ENCODE data around the gene TMEM42. TPM values are rescaled to one million over a fixed set of nuclear protein-coding genes. Genes with fewer than 3 reads are reported as not detected.

TMEM42 gene
- polyA plus RNA-seq, 3 donors from 2014 or later: 27.9 to 54.2 (median 43.3) TPM

GRCh38 chr3:44885618-44886017 lies 23.9 kb downstream of the TMEM42 start:
- no peak overlapping the region for H3K27ac Mint-ChIP-seq
- no peaks in the 10 kb centered on the region for H3K4me1 Mint-ChIP-seq
- H3K36me3 Mint-ChIP-seq: no peaks in the 10 kb centered on the region

GRCh38 chr3:44886561-44886960 lies 24.8 kb downstream of the TMEM42 start:
- no peaks in the 10 kb centered on the region for H3K4me1 Mint-ChIP-seq
- DNase-seq: no peak
- peaks cover 2 to 5% (median 4%) of the 10 kb centered on the region in 3 donors for H3K27me3 Mint-ChIP-seq (ENCODE audit: low read depth in 3 of 3)
- H3K36me3 Mint-ChIP-seq: no peaks in the 10 kb centered on the region
- H3K27ac Mint-ChIP-seq: no peak overlapping the region
- no peak overlapping the region for H3K4me3 Mint-ChIP-seq
- H3K9me3 Mint-ChIP-seq: no peaks in the 10 kb centered on the region

More at GRCh38 chr3:44885618-44886017, 23.9 kb downstream of the TMEM42 start:
- DNase-seq: no peak
- peaks cover 2 to 5% (median 4%) of the 10 kb centered on the region in 3 donors for H3K27me3 Mint-ChIP-seq (ENCODE audit: low read depth in 3 of 3)
- no peaks in the 10 kb centered on the region for H3K9me3 Mint-ChIP-seq
- no peak overlapping the region for H3K4me3 Mint-ChIP-seq

GRCh38 chr3:44887101-44887500 lies 25.4 kb downstream of the TMEM42 start:
- Mint-ChIP-seq H3K36me3 (no peaks in the 10 kb centered on the region), H3K27me3 (ENCODE audit: low read depth in 3 of 3) (peaks cover 2 to 5% (median 4%) of the 10 kb centered on the region in 3 donors), H3K4me3 (no peak overlapping the region), H3K4me1 (no peaks in the 10 kb centered on the region), H3K27ac (peak overlapping the region in 1 of 6 donors; percentile 36), H3K9me3 (no peaks in the 10 kb centered on the region)
- no peak for DNase-seq

- H3K36me3 Mint-ChIP-seq: no peaks in the 10 kb centered on the region
- H3K27ac Mint-ChIP-seq: no peak overlapping the region
- H3K4me1 Mint-ChIP-seq: no peaks in the 10 kb centered on the region
- DNase-seq: no peak
- peaks cover 0 to 2% (median 2%) of the 10 kb centered on the region in 3 donors for H3K27me3 Mint-ChIP-seq (ENCODE audit: low read depth in 3 of 3)
- no peaks in the 10 kb centered on the region for H3K9me3 Mint-ChIP-seq
- no peak overlapping the region for H3K4me3 Mint-ChIP-seq
Measured at GRCh38 chr3:44890258-44890657, 28.5 kb downstream of the TMEM42 start.

- Mint-ChIP-seq H3K4me1 (no peaks in the 10 kb centered on the region), H3K27me3 (ENCODE audit: low read depth in 3 of 3) (peaks cover 0 to 2% (median 2%) of the 10 kb centered on the region in 3 donors), H3K9me3 (no peaks in the 10 kb centered on the region), H3K36me3 (no peaks in the 10 kb centered on the region), H3K27ac (no peak overlapping the region), H3K4me3 (no peak overlapping the region)
- no peak for DNase-seq
Measured at GRCh38 chr3:44890852-44891251, 29.1 kb downstream of the TMEM42 start.

- no peaks in the 10 kb centered on the region for H3K9me3 Mint-ChIP-seq
- no peak for DNase-seq
- no peaks in the 10 kb centered on the region for H3K36me3 Mint-ChIP-seq
- no peak overlapping the region for H3K4me3 Mint-ChIP-seq
- no peak overlapping the region for H3K27ac Mint-ChIP-seq
- H3K27me3 Mint-ChIP-seq (ENCODE audit: low read depth in 3 of 3): peaks cover 0 to 2% (median 0%) of the 10 kb centered on the region in 3 donors
- H3K4me1 Mint-ChIP-seq: no peaks in the 10 kb centered on the region
Measured at GRCh38 chr3:44892689-44893088, 31.0 kb downstream of the TMEM42 start.

GRCh38 chr3:44893097-44893496 lies 31.4 kb downstream of the TMEM42 start:
- DNase-seq: no peak
- Mint-ChIP-seq H3K4me1 (no peaks in the 10 kb centered on the region), H3K27me3 (ENCODE audit: low read depth in 3 of 3) (peaks cover 0 to 2% (median 0%) of the 10 kb centered on the region in 3 donors), H3K4me3 (no peak overlapping the region), H3K36me3 (no peaks in the 10 kb centered on the region), H3K9me3 (no peaks in the 10 kb centered on the region), H3K27ac (no peak overlapping the region)

GRCh38 chr3:44894485-44894884 lies 32.8 kb downstream of the TMEM42 start:
- DNase-seq: no peak
- H3K9me3 Mint-ChIP-seq: no peaks in the 10 kb centered on the region
- no peaks in the 10 kb centered on the region for H3K36me3 Mint-ChIP-seq
- H3K27ac Mint-ChIP-seq: no peak overlapping the region
- peaks cover 0 to 2% (median under 1%) of the 10 kb centered on the region in 3 donors for H3K27me3 Mint-ChIP-seq (ENCODE audit: low read depth in 3 of 3)
- H3K4me1 Mint-ChIP-seq: no peaks in the 10 kb centered on the region
- H3K4me3 Mint-ChIP-seq: no peak overlapping the region

GRCh38 chr3:44896440-44896839 lies 34.7 kb downstream of the TMEM42 start:
- Mint-ChIP-seq H3K27ac (no peak overlapping the region), H3K36me3 (no peaks in the 10 kb centered on the region), H3K4me1 (peaks cover 0 to 7% of the 10 kb centered on the region in 2 donors), H3K4me3 (no peak overlapping the region), H3K27me3 (ENCODE audit: low read depth in 3 of 3) (peaks cover 0 to 9% (median 2%) of the 10 kb centered on the region in 3 donors), H3K9me3 (no peaks in the 10 kb centered on the region)
- no peak for DNase-seq

- Mint-ChIP-seq H3K4me3 (no peak overlapping the region), H3K9me3 (no peaks in the 10 kb centered on the region), H3K36me3 (no peaks in the 10 kb centered on the region), H3K27me3 (ENCODE audit: low read depth in 3 of 3) (peaks cover 2 to 13% (median 2%) of the 10 kb centered on the region in 3 donors), H3K27ac (no peak overlapping the region), H3K4me1 (peaks cover 0 to 7% of the 10 kb centered on the region in 2 donors)
- DNase-seq: no peak
Measured at GRCh38 chr3:44899683-44900367, 38.1 kb downstream of the TMEM42 start.

- peaks cover 0 to 13% (median 5%) of the 10 kb centered on the region in 3 donors for H3K27me3 Mint-ChIP-seq (ENCODE audit: low read depth in 3 of 3)
- H3K4me1 Mint-ChIP-seq: peaks cover 0 to 7% of the 10 kb centered on the region in 2 donors
- no peak overlapping the region for H3K4me3 Mint-ChIP-seq
- no peaks in the 10 kb centered on the region for H3K9me3 Mint-ChIP-seq
- DNase-seq: no peak
- no peak overlapping the region for H3K27ac Mint-ChIP-seq
- H3K36me3 Mint-ChIP-seq: no peaks in the 10 kb centered on the region
Measured at GRCh38 chr3:44902628-44903027, 40.9 kb downstream of the TMEM42 start.

- peaks cover 0 to 7% of the 10 kb centered on the region in 2 donors for H3K4me1 Mint-ChIP-seq
- DNase-seq: no peak
- H3K27me3 Mint-ChIP-seq (ENCODE audit: low read depth in 3 of 3): peaks cover 0 to 15% (median 5%) of the 10 kb centered on the region in 3 donors
- no peaks in the 10 kb centered on the region for H3K36me3 Mint-ChIP-seq
- H3K27ac Mint-ChIP-seq: no peak overlapping the region
- H3K9me3 Mint-ChIP-seq: no peaks in the 10 kb centered on the region
- no peak overlapping the region for H3K4me3 Mint-ChIP-seq
Measured at GRCh38 chr3:44903314-44903713, 41.6 kb downstream of the TMEM42 start.

- H3K27me3 Mint-ChIP-seq (ENCODE audit: low read depth in 3 of 3): peaks cover 0 to 15% (median 5%) of the 10 kb centered on the region in 3 donors
Measured at GRCh38 chr3:44903751-44904150, 42.0 kb downstream of the TMEM42 start.

GRCh38 chr3:44905446-44906157 lies 43.9 kb downstream of the TMEM42 start:
- Mint-ChIP-seq H3K4me1 (peaks cover 0 to under 1% of the 10 kb centered on the region in 2 donors), H3K27ac (no peak overlapping the region), H3K4me3 (no peak overlapping the region), H3K36me3 (no peaks in the 10 kb centered on the region), H3K9me3 (no peaks in the 10 kb centered on the region), H3K27me3 (ENCODE audit: low read depth in 3 of 3) (peaks cover 0 to 9% (median 5%) of the 10 kb centered on the region in 3 donors)
- no peak for DNase-seq

More at GRCh38 chr3:44903751-44904150, 42.0 kb downstream of the TMEM42 start:
- H3K4me3 Mint-ChIP-seq: no peak overlapping the region
- H3K4me1 Mint-ChIP-seq: peaks cover 0 to 7% of the 10 kb centered on the region in 2 donors
- H3K27ac Mint-ChIP-seq: no peak overlapping the region
- no peak for DNase-seq
- H3K9me3 Mint-ChIP-seq: no peaks in the 10 kb centered on the region
- no peaks in the 10 kb centered on the region for H3K36me3 Mint-ChIP-seq
